Neuronal stem cell (in vitro differentiated cells): Measurements from ENCODE around the gene PLCB3.
A peak's percentile ranks its signal among the peaks of the same experiment; 100 is the strongest.
"Not testable (repeated sequence)": the region's sequence is repeated elsewhere in the genome, so short reads cannot be mapped to it uniquely, and the experiment has no call there.

ENCODE experiments used
- DNase-seq: peaks from one replicate; pipeline ENCODE4 v3.0.0-alpha.2; 2013; ENCODE audit warnings: low spot score
- H2AFZ ChIP-seq: one replicate; pipeline ENCODE4 v1.6.1; 2013; ENCODE audit warnings: mild to moderate bottlenecking, low read length, inconsistent platforms
- H2AK5ac ChIP-seq: 2 replicates; pipeline ENCODE4 v1.6.1; 2013; ENCODE audit warnings: low read depth, mild to moderate bottlenecking, inconsistent platforms, low read length, moderate library complexity, mixed read lengths
- H2BK120ac ChIP-seq: 2 replicates; pipeline ENCODE4 v1.6.1; 2013; ENCODE audit warnings: low read depth, mild to moderate bottlenecking, inconsistent platforms, low read length, moderate library complexity, mixed read lengths
- H2BK12ac ChIP-seq: one replicate; pipeline ENCODE4 v1.6.1; 2013; ENCODE audit warnings: low read length, inconsistent platforms
- H2BK15ac ChIP-seq: 2 replicates; pipeline ENCODE4 v1.6.1; 2013; ENCODE audit warnings: mild to moderate bottlenecking, low read length, inconsistent platforms, mixed read lengths
- H2BK5ac ChIP-seq: one replicate; pipeline ENCODE4 v1.6.1; 2013; ENCODE audit warnings: inconsistent platforms, mild to moderate bottlenecking, low read length, moderate library complexity
- H3K14ac ChIP-seq: one replicate; pipeline ENCODE4 v1.6.1; 2013; ENCODE audit warnings: low read length, inconsistent platforms
- H3K18ac ChIP-seq: 2 replicates; pipeline ENCODE4 v1.6.1; 2013; ENCODE audit warnings: low read length, inconsistent platforms
- H3K23ac ChIP-seq: 2 replicates; pipeline ENCODE4 v1.6.1; 2013; ENCODE audit warnings: low read depth, mild to moderate bottlenecking, mixed read lengths, low read length, inconsistent platforms; ENCODE audit not compliant: poor library complexity
- H3K27ac ChIP-seq: replicated peaks from 3 replicates; pipeline ENCODE4 v1.5.1; 2013; ENCODE audit warnings: low read length, inconsistent platforms
- H3K27me3 ChIP-seq, 3 experiments: 2 replicates each; pipeline ENCODE4 v1.6.1; 2013; ENCODE audit warnings: low read length in 3 of 3, mild to moderate bottlenecking in 2 of 3, inconsistent platforms in 1 of 3, low read depth in 1 of 3, mixed read lengths in 1 of 3, moderate library complexity in 1 of 3; ENCODE audit not compliant: control insufficient read depth in 3 of 3, insufficient read depth in 3 of 3
- H3K36me3 ChIP-seq, 2 donors: replicated peaks in 1 of 2; 2 replicates each; pipeline ENCODE4 v1.6.1; 2013; ENCODE audit warnings: low read length in 2 of 2; ENCODE audit not compliant: control insufficient read depth in 2 of 2, insufficient read depth in 2 of 2
- H3K4ac ChIP-seq: 2 replicates; pipeline ENCODE4 v1.6.1; 2013; ENCODE audit warnings: inconsistent platforms, mild to moderate bottlenecking, low read length, moderate library complexity
- H3K4me1 ChIP-seq, 2 donors: 1 replicate in 1 of 2; 2 replicates in 1 of 2; pipeline ENCODE4 v1.6.1; 2013; ENCODE audit warnings: low read length in 2 of 2, low read depth in 1 of 2; ENCODE audit not compliant: control insufficient read depth in 2 of 2, insufficient read depth in 1 of 2
- H3K4me2 ChIP-seq: one replicate; pipeline ENCODE4 v1.6.1; 2013; ENCODE audit warnings: mild to moderate bottlenecking, low read length, inconsistent platforms; ENCODE audit not compliant: insufficient read depth, poor library complexity, severe bottlenecking
- H3K4me3 ChIP-seq, 2 donors: 2 replicates each; pipeline ENCODE4 v1.5.1; 2013; ENCODE audit warnings: low read length in 2 of 2, mild to moderate bottlenecking in 2 of 2, inconsistent platforms in 1 of 2, moderate library complexity in 1 of 2
- H3K79me1 ChIP-seq: one replicate; pipeline ENCODE4 v1.6.1; 2013; ENCODE audit warnings: low read depth, mild to moderate bottlenecking, inconsistent platforms, low read length, moderate library complexity
- H3K9ac ChIP-seq: one replicate; pipeline ENCODE4 v1.6.1; 2013; ENCODE audit warnings: mild to moderate bottlenecking, low read depth, low read length, inconsistent platforms; ENCODE audit not compliant: poor library complexity
- H3K9me3 ChIP-seq, 2 donors: replicated peaks in 1 of 2; 2 replicates each; pipeline versions ENCODE3 to v1.6.1; 2013; ENCODE audit warnings: low read length in 2 of 2, mild to moderate bottlenecking in 2 of 2, inconsistent platforms in 1 of 2, low read depth in 1 of 2, mixed read lengths in 1 of 2, moderate library complexity in 1 of 2; ENCODE audit not compliant: control insufficient read depth in 2 of 2, insufficient read depth in 1 of 2
- H4K8ac ChIP-seq: one replicate; pipeline ENCODE4 v1.6.1; 2013; ENCODE audit warnings: low read depth, mild to moderate bottlenecking, inconsistent platforms, low read length, moderate library complexity
- H4K91ac ChIP-seq: one replicate; pipeline ENCODE4 v1.6.1; 2013; ENCODE audit warnings: low read length, low read depth, mild to moderate bottlenecking, inconsistent platforms; ENCODE audit not compliant: poor library complexity
- WGBS, 2 donors: extraction: QIAGEN DNeasy Blood & Tissue Kit; methylation state at CpG; one replicate each; pipeline ENCODE4 v1.1.7; 2013; ENCODE audit warnings: missing lambda C conversion rate in 2 of 2, mixed read lengths in 1 of 2; ENCODE audit not compliant: insufficient read length in 2 of 2, insufficient replicate concordance in 1 of 2; ENCODE audit errors: extremely low coverage in 2 of 2; 5-methylcytosine and 5-hydroxymethylcytosine counted together

The PLCB3 gene

DNA sequence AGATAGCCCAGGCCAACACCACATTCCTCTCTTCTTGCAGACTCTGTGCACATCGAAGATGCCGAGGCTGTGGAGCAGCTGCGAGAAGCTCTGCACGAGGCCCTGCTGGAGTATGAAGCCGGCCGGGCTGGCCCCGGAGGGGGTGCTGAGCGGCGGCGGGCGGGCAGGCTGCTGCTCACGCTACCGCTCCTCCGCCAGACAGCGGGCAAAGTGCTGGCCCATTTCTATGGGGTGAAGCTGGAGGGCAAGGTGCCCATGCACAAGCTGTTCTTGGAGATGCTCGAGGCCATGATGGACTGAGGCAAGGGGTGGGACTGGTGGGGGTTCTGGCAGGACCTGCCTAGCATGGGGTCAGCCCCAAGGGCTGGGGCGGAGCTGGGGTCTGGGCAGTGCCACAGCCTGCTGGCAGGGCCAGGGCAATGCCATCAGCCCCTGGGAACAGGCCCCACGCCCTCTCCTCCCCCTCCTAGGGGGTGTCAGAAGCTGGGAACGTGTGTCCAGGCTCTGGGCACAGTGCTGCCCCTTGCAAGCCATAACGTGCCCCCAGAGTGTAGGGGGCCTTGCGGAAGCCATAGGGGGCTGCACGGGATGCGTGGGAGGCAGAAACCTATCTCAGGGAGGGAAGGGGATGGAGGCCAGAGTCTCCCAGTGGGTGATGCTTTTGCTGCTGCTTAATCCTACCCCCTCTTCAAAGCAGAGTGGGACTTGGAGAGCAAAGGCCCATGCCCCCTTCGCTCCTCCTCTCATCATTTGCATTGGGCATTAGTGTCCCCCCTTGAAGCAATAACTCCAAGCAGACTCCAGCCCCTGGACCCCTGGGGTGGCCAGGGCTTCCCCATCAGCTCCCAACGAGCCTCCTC is 64.6 kb downstream of the PLCB3 start:
- H3K4me1 ChIP-seq, result peaks cover 5 to 11% of the 10 kb centered on the region in 2 donors
- not testable (repeated sequence) for H3K27me3 ChIP-seq, H2BK120ac ChIP-seq, H2BK5ac ChIP-seq, H3K18ac ChIP-seq, H2BK15ac ChIP-seq, H2AFZ ChIP-seq, DNase-seq, H2BK12ac ChIP-seq, H4K8ac ChIP-seq, H3K9ac ChIP-seq, H3K9me3 ChIP-seq, H3K14ac ChIP-seq, H4K91ac ChIP-seq, H3K4me2 ChIP-seq, H3K27ac ChIP-seq, H3K4ac ChIP-seq
- H3K4me3 ChIP-seq, result peak overlapping the region in 1 of 2 donors; percentile 72
- peaks cover 25% of the 10 kb centered on the region for H3K79me1 ChIP-seq
- WGBS, 2 donors, result no CpG with 5 or more reads among the region's 25 CpGs
- peaks cover 14 to 29% of the 10 kb centered on the region in 2 donors for H3K36me3 ChIP-seq
- H3K23ac ChIP-seq, result peak overlapping the region; percentile 3
- peak overlapping the region; percentile 5 for H2AK5ac ChIP-seq

- H3K4me2 ChIP-seq, result peak overlapping the region; percentile 92
- H3K4me1 ChIP-seq, result peaks cover 5 to 11% of the 10 kb centered on the region in 2 donors
- H2AFZ ChIP-seq, result peak overlapping the region; percentile 77
- no peak overlapping the region for H3K4ac ChIP-seq
- peak overlapping the region; percentile 62 for H2BK15ac ChIP-seq
- peak overlapping the region; percentile 96 for H3K23ac ChIP-seq
- H3K27ac ChIP-seq, result peak overlapping the region; percentile 72
- no CpG with 5 or more reads among the region's 32 CpGs for WGBS, 2 donors
- H3K4me3 ChIP-seq, result peak overlapping the region; percentile 72 to 95
- no peak overlapping the region for H2BK120ac ChIP-seq
- peak overlapping the region; percentile 97 for H3K9ac ChIP-seq
- DNase-seq, result no peak
- peak overlapping the region; percentile 95 for H3K18ac ChIP-seq
- peaks cover 0 to 2% of the 10 kb centered on the region in 2 donors for H3K9me3 ChIP-seq
- H2AK5ac ChIP-seq, result peak overlapping the region; percentile 91
- peaks cover 18 to 33% of the 10 kb centered on the region in 2 donors for H3K36me3 ChIP-seq
- no peaks in the 10 kb centered on the region for H3K27me3 ChIP-seq
- no peak overlapping the region for H4K8ac ChIP-seq
- H2BK5ac ChIP-seq, result peak overlapping the region; percentile 61
- H3K14ac ChIP-seq, result peak overlapping the region; percentile 75
- peak overlapping the region; percentile 53 for H4K91ac ChIP-seq
- H3K79me1 ChIP-seq, result peaks cover 25% of the 10 kb centered on the region
- H2BK12ac ChIP-seq, result no peak overlapping the region
These were observed 65.5 kb downstream of the PLCB3 start for GRCh38 chr11:64316672-64317324.

DNA sequence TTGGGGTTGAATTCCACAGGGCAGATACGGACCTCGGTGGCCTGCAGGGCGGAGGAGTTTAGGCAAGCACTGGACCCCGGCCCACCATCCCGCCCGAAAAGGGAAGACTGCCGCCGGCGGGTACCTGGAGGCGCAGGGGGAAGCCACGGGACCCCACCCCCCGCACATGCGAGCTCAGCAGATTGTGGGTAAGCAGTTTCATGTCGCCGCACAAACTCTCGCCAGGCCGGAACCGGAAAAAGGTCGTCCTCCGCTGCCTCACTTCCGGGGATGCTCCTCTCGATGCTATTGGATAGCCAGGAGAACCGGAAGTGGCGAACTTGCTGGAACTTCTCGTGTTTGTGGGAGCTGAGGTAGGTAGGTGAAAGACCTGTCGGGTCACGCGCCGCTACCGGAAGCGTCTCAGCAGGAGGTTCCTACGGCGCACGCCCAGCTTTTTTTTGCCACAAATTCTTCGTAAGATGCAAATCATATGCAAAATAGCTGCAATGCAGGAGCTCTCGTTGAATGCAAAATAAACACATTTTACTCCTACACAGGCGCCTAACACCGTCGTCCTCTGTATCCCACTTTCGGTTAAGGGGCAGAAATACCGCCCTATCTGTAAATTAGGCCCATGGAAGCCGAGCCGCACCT is 66.1 kb downstream of the PLCB3 start, which contains the start of gene TRMT112:
TSS of gene TRMT112 (minus strand) at position 235 of the 636 bp plus-strand sequence. CDS start at position 202, 33 bp downstream.
- H2AFZ ChIP-seq, result peak within 1 kb of the TSS; percentile 77
- H2BK5ac ChIP-seq, result peak within 1 kb of the TSS; percentile 98
- WGBS, 2 donors, result no CpG with 5 or more reads among the region's 43 CpGs
- peak within 1 kb of the TSS; percentile 66 for H3K4ac ChIP-seq
- peak within 1 kb of the TSS; percentile 75 for H3K14ac ChIP-seq
- peaks cover 18 to 38% of the 10 kb centered on the region in 2 donors for H3K36me3 ChIP-seq
- peak within 1 kb of the TSS; percentile 92 for H3K4me2 ChIP-seq
- H3K4me1 ChIP-seq, result peaks cover 5 to 12% of the 10 kb centered on the region in 2 donors
- H4K8ac ChIP-seq, result peak within 1 kb of the TSS; percentile 92
- peak within 1 kb of the TSS; percentile 94 for H2AK5ac ChIP-seq
- H4K91ac ChIP-seq, result peak within 1 kb of the TSS; percentile 53
- H3K4me3 ChIP-seq, result peak within 1 kb of the TSS; percentile 72 to 95
- H3K9me3 ChIP-seq, result peaks cover 0 to 2% of the 10 kb centered on the region in 2 donors
- H3K18ac ChIP-seq, result peak within 1 kb of the TSS; percentile 97
- H3K27me3 ChIP-seq, result no peaks in the 10 kb centered on the region
- H2BK12ac ChIP-seq, result no peak within 1 kb of the TSS
- H3K27ac ChIP-seq, result peak within 1 kb of the TSS; percentile 95
- peaks cover 25% of the 10 kb centered on the region for H3K79me1 ChIP-seq
- peak; percentile 91 for DNase-seq
- H3K9ac ChIP-seq, result peak within 1 kb of the TSS; percentile 97
- peak within 1 kb of the TSS; percentile 98 for H3K23ac ChIP-seq
- H2BK15ac ChIP-seq, result peak within 1 kb of the TSS; percentile 75
- peak within 1 kb of the TSS; percentile 31 for H2BK120ac ChIP-seq
